GM21423 (cell line): Measurements from ENCODE around the gene DLGAP1.
A peak's percentile ranks its signal among the peaks of the same experiment; 100 is the strongest.
"Not testable (repeated sequence)": the region's sequence is repeated elsewhere in the genome, so short reads cannot be mapped to it uniquely, and the experiment has no call there.

Experiments used
- ATAC-seq: cut with Tn5 transposase; IDR thresholded peaks from one replicate; pipeline ENCODE4 v1.9.1; 2021; ENCODE audit warnings: mild to moderate bottlenecking, moderate library complexity; ENCODE audit not compliant: unreplicated experiment

DLGAP1 gene

GRCh38 chr18:3494569-3494968 lies 960.5 kb downstream of the DLGAP1 start:
- no peak for ATAC-seq

GRCh38 chr18:3494245-3494526 lies 960.9 kb downstream of the DLGAP1 start:
- ATAC-seq = no peak

DNA sequence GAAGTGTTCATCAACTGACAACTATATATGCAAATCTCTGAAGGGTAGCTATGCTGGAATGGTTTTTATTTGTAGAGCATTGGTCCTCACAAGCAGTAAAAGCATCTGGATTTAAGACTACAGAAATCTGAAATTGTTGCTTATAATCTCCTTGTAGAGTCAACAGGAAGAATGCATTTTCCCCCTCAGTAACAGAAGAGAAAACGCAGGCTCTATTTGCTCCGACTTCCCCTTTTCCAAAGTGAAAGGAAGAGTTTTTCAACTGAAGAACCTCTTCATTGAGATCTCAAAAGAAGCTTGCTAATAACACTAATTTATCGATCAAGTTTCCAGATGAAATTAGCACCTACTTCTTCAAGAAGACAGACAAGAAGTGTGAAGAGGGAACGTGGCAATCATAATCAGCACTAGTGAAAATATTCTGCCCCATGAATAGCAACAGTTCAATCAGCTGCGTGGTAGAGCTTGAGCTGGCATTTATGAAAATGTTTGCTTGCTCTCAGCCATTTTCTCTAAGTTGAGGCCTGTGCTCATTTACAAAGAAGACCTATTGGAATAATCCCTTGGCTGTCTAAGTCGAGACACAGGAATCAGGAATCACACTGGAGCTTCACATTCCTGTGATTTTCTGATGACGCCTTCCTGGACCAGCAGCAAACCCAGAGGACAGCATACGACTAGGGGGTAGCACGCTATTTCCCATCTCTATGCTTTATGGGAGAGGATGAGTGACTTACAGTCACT lies 961.4 kb downstream of the DLGAP1 start:
- ATAC-seq = no peak

- no peak for ATAC-seq
Observed at GRCh38 chr18:3492721-3493120, 962.4 kb downstream of the DLGAP1 start.

- ATAC-seq = no peak
Observed at GRCh38 chr18:3491981-3492555, 963.0 kb downstream of the DLGAP1 start.

DNA sequence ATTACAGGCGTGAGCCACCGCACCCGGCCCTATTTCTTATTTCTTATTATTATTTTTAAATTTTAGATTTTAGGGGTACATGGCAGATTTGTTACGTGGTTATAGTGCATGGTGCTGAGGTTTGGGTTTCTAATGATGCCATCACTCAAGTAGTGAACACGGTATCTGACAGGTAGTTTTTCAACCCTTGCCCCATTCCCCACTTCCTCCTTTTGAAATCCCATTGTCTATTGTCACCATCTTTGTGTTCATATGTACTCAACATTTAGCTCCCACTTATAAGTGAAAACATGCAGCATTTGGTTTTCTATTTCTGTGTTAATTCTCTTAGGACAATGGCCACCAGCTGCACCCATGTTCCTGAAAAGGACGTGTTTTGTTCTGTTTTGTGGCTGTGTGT lies 965.6 kb downstream of the DLGAP1 start:
- ATAC-seq = no peak

GRCh38 chr18:3486512-3486911 lies 968.6 kb downstream of the DLGAP1 start:
- ATAC-seq = no peak

DNA sequence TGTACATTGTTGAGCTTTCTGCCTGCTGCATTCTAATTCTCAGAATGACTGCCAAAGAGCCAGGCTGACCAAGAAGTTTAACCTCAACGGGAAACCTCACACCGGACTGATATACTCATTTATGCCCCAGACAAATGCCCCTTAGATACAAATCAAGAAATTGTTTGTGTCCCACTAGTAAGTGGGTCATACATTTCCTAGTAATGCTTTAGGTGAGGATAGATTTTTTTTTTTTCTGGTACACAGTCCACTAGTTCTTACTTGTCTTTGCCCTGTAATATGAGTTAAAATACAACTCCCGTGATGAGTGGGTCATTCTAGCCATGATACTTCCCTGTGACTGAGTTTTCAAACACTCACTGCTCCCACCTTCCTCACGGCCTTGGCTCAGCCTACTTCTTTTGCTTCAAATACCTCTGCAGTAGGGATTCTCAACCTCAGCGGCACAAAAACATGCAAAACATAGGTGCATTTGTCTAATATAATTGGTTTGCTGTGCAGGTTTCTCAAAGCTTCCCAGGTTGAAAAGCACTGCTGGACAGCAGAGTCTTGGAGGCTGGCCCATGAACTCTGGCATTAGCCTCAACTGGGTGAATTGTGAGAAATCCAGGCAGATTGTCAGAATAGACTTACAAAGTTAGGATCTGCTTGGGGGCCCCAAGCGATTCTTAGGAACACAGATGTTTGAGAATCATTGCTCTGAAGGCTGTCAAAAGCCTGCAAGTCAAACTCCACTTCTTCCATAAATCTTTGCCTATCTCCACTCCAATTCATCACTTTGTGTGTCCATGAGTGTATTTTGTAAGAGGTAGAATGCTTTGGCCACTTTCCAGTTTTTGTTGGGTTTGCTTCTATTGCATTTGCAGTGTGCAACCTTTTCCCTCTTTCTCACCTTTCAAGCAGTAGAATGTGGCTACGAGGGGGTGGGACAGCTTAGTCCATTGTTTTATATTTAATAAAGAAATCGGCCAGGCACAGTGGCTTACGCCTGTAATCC lies 969.7 kb downstream of the DLGAP1 start:
- ATAC-seq = no peak

DNA sequence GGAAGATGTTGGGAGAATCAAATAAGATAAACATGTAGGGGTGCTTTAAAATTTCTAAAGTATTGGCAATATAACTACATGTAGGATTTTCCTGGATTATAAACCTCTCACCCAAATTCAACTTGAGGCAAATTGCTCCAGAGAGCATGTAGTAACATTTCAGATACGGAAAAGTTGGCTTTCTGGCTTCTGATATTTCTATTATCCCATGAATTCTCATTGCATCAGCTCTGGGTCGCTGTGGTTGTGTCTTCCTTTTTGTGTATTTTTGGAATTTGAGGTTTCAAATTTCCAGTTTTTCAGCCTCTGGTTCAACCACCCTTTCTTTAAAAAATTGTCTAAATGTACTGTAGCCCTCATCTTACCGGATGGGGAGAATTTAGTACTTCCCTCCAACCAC lies 972.8 kb downstream of the DLGAP1 start:
- no peak for ATAC-seq

- no peak for ATAC-seq
Observed at GRCh38 chr18:3481696-3482210, 973.4 kb downstream of the DLGAP1 start.

DNA sequence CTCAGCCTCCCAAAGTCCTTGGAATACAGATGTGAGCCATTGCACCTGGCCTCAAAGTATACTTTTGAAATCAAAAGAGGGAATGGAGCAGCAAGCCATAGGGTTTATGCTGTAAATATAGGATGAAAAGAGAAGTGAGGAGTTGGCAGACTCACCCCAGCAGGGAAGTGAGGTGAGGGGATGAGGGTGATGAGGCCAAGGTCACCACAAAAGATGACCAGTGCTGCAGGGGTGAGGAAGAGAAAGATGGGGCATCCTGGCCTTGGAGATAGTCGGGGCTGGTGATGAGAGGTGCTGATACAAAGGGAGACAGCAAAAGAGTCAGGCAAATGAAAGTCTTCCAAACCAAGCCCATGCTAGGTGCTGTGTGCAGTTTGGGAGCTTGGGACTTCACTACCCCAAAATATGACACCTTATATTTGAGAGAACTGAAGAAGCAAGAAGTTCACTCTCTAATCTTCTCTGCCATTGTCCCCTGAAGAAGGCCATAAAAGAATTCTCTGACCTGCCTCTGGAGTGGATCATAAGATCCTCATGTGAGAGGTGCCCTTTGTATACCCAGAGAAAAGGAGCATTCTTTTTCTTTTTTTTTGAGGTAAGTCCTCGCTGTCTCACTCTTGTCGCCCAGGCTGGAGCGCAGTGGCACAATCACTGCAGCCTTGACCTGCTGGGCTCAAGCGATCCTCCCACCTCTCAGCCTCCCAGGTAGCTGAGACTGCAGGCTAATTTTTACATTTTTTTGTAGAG lies 974.1 kb downstream of the DLGAP1 start:
- ATAC-seq = no peak

DNA sequence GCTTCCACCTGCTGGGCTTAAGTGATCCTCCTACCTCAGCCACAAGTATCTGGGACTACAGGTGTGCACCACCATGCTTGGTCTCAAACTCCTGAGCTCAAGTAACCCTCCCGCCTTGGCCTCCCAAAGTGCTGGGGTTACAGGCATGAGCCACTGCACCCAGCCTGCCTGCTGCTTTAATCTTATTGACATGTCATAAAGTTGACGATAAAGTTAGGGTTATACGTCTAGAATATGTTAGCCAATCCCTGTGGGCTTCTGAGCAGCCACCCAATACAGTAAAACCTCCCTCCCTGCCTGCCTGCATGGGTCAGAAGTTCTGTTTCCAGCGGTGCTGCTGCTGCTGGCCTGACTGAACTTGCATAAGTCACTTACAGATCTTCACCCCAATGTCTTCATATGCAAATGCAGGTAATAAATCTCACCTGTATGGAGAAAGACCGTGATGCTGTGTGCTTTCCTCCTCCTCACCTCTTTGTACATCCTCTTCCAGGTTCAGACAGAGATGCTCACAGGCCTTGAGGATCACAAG lies 975.1 kb downstream of the DLGAP1 start:
- no peak for ATAC-seq

DNA sequence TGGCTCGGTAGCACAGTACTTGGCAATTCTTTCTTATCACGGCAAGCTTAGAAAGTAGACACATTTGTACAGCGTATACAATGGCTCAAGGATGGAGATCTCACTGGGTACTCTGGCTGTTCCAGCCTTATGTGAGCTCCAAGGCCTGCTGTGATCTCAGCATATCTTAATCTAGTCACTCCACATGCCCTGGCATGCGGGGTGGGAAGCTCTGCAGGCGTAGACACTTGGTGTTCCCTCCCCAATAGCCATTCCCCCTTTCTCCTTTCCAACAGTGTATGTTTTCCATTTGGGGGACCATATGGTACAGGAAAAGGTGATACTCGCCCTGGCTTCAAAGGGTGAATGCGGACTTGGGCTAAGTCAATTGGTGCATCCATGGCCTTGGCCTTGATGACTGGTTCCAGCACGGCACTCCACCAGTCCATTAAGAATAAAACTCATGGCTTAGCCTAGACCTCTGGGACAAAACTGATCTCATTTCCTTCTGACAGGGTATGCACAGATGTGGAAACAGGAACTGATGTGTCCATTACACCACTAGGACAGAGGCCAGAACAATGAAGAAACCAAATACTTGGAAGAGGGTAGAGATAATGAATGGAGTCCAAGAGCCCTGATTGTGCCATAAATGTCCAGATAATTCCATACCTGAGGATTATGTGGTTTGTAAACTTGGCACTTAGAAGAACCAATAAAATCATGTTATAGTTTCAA lies 976.7 kb downstream of the DLGAP1 start:
- ATAC-seq = no peak

- peak; percentile 90 for ATAC-seq
Observed at GRCh38 chr18:3472681-3473544, 982.2 kb downstream of the DLGAP1 start.

DNA sequence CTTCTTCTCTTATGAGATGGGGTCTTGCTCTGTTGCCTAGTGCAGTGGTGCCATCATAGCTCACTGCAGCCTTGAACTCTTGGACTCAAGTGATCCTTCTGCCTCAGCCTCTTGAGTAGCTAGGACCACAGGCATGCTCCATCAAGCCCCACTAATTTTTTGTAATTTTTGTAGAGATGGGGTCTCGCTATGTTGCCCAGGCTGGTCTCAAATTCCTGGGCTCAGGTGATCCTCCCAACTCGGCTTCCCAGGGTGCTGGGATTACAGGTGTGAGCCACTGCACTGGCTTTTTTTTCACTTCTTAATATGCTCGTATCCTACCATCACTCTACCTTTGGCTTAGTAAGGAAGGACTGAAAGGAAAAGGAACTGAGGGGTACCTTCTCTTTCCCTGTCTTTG lies 983.0 kb downstream of the DLGAP1 start:
- not testable (repeated sequence) for ATAC-seq

DNA sequence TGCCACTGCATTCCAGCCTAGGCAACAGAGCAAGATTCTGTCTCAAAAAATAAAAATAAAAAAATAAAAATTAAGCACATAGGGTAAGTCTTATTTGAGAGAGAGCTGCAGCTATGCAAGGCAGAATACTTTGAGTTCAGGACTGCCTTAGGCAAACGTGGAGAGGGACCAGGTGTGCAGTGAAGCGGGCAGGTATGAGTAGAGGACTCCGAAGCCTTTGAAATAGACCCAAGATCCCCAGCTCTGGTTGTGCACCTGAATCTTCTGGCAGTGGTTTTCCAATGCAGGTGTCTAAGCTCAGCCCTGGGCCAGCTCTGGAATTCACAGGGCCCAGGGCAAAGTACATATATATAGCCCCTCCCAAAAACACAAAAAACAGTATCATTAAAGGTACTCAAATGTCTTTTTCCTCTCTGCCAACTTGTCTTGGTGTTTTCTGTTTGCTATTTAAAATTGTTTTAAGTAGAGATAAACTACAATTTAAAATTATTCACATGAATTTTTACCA lies 983.9 kb downstream of the DLGAP1 start:
- no peak for ATAC-seq

DNA sequence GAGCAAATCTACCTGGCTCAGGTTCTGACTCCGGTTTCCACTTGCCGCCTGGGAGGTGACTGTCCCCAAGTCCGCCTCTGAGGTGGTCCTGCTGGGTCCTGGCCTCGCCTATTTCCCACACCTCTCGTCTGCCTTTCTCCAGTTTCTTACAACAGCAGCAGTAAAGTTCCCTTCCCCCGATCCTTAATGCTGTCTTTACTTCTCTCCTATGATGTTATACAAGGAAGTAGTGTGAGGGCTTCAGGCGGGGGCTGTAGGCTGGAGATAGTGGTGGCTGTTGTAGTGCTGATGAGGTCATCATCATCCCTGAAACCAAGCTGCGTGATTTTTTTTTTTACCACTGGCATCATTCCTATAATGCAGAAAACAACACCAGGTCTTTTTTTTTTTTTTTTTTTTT lies 986.3 kb downstream of the DLGAP1 start:
- no peak for ATAC-seq

DNA sequence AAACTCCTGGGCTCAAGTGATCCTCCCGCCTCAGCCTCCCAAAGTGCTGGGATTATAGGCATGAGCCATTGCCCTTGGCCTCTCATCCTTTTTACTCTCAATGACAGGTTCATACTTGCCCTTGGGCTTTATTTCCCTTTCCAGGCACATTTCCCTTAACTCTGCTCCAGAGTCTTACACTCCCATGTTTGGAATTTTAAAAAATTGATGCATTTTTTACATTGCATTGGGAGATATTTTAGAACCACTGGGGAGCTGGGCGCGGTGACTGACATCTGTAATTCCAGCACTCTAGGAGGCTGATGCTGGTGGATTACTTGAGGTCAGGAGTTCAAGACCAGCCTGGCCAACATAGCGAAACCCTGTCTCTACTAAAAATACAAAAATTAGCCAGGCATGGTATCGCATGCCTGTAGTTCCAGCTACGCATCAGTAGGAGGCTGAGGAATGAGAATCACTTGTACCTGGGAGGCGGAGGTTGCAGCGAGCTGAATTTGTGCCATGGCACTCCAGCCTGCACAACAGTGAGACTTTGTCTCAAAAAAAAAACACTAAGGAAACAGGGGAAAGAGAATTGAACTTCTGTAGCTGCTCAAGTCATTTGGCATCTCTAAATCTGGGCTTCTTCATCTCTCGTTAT lies 986.9 kb downstream of the DLGAP1 start:
- ATAC-seq = no peak
